ENCODE measurements around the gene GLI3.
A peak's percentile ranks its signal among the peaks of the same experiment; 100 is the strongest.

The GLI3 gene

GRCh38 chr7:42143711-42144600 lies 93.1 kb downstream of the GLI3 start:
- no peak for DNase-seq (ENCODE audit: low spot score)

- no peak for DNase-seq (ENCODE audit: low spot score)
Observed at GRCh38 chr7:42142089-42142488, 94.9 kb downstream of the GLI3 start.

DNA sequence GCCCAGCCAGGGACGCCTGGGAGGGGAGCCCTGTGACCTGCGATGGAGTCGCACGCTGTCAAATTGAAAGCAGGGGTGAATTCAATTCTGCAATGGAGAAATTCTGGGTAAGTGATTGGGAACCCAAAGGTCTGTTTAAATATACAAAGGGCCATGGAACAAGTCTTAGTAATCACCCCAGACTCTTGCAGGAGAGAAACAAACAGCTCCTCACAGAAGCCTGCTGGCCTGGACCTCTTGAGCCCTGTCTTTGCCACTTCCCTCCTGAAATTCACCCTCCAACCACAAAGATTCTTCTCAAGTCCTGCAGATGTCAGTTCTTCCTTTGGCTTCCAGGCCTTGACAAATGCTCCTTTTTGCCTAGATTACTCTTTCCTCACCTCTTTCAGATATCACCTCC lies 97.3 kb downstream of the GLI3 start:
- no peak for DNase-seq (ENCODE audit: low spot score)

DNA sequence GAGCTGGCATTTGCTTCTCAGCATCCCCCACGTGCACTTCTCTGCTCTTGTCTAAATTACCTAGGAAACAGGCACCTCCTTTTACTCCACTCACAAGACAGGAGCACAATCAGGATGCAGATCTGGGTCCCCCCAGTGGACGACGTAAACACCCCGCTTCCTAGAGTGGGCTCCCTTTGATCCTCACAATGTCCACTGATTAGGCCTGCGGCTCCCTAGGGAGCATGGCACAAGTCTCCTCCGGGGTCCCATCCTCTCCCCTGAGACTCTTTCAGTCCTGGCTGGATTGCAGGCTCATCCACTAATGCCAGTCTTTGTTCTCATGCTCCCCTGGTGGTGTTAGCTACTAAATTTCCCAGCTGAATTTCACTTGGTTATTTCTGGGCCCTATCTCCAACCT lies 98.3 kb downstream of the GLI3 start:
- no peak for DNase-seq (ENCODE audit: low spot score)

DNA sequence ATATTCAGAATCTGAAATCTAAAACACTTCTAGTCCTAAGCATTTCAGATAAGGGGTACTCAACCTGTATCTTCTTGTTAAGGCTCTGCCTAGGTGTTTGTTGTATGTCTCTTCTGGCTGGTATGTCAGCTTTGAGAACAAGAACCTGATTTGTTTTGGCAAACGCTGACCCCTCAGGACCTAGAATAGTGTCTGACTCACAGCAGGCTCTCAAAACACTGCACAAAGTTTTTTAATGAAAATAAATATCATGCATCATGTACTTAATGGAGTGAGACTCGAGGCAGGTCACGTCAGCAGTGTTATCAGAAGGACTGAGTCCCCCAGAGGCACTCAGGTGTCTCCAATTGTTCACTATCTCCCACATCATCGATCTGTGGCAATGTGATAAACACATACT lies 99.1 kb downstream of the GLI3 start:
- DNase-seq (ENCODE audit: low spot score) = no peak

DNA sequence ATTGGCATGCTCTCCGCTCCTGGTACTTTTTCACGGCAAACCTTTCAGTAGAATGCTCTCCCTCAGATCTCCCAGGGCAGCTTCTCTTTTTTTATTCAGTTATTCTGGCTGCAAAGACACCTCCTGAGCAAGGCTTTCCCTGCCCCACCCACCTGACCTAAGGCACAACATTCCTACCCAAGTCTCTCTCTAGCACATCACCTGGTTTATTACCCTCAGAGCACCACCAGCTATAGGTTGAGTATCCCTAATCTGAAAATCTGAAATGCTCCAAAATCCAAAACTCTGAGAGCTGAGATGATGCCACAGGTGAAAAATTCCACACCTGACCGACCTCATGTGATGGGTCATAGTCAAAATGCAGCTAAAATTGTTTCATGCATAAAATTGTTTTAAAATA lies 99.6 kb downstream of the GLI3 start:
- no peak for DNase-seq (ENCODE audit: low spot score)

- no peak for DNase-seq (ENCODE audit: low spot score)
Observed at GRCh38 chr7:42135728-42136127, 101.3 kb downstream of the GLI3 start.

DNA sequence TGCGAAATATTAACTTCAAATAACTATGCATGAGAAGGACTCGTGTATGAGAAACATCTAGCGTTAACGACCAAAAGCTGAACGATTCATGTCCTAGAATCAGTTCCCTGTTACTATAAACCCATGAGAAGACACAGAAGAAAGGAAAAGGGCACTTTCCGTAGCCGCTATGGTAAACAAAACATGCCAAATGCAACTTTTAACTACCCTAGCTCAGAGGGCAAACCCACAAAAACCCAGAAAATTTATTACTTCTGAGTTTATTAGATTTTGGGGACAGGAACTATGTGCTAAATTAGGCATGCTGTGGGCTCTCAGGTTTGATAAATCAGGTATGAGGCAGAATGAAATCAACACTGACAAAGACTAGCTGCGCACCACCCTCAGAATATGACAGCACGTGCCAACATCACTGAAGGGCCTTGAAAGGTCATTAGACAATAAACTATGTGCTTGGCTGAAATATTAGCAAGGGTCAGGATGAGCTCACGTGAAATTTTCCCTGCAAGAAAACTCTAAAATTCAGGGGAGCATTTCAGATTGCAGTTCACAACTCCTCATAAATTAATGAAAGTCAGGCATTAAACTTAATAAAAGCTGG lies 102.6 kb downstream of the GLI3 start:
- peak; percentile 16 for DNase-seq (ENCODE audit: low spot score)

DNA sequence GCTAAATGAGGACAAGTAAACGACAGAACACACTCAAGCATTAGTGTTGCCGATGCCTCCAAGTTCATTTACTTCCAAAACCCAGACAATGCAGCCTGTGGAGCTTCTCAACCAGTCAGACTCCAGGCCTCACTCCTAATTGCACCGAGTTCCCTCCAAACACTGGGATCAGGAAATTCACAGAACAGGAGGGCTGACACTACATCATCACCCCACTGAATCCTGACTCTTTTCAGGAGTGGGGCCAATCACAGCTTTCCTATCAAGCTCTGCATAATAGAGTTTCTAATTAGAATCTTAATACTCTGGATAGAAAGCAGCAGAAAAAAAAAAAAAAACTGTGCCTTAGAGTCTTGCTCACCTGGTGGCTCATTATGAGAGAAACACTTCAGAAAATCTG lies 103.7 kb downstream of the GLI3 start:
- DNase-seq (ENCODE audit: low spot score) = no peak

DNA sequence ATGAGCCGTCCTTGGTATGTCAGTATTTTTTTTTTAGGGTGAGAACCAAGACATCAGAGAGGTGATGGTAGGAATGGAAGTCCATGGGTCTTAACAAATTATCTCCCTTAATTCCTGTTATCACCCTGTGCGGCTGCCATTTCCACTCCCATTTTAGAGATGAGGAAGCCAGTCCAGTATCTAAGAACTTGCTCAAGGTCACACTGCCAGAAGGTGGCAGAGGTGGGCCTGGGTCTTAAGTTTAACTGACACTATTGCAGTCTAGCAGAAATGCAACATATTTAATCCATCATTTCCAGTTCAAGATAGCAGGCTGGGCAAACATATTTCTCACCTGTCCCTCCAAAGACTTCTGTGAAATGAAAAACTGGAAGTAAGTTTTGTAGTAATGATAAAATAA lies 108.3 kb downstream of the GLI3 start:
- no peak for DNase-seq (ENCODE audit: low spot score)

DNA sequence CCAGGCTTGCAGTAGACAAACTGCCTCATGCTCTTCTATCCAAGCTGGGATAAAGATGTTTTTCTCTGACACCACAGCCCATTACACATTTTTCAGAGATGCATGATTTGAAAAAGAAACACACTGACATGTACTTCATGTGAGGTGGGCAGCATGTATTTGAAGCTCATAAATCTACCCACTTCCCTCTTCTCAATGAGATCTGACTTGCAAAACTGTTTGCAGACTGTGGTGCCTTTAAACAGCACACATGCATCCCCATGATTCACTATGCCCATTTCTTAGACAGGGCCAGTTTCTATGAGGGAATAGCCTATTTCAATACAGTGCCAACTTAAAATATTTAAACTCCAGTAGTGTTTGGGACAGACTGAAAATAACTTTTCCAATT lies 109.8 kb downstream of the GLI3 start:
- no peak for DNase-seq (ENCODE audit: low spot score)

DNA sequence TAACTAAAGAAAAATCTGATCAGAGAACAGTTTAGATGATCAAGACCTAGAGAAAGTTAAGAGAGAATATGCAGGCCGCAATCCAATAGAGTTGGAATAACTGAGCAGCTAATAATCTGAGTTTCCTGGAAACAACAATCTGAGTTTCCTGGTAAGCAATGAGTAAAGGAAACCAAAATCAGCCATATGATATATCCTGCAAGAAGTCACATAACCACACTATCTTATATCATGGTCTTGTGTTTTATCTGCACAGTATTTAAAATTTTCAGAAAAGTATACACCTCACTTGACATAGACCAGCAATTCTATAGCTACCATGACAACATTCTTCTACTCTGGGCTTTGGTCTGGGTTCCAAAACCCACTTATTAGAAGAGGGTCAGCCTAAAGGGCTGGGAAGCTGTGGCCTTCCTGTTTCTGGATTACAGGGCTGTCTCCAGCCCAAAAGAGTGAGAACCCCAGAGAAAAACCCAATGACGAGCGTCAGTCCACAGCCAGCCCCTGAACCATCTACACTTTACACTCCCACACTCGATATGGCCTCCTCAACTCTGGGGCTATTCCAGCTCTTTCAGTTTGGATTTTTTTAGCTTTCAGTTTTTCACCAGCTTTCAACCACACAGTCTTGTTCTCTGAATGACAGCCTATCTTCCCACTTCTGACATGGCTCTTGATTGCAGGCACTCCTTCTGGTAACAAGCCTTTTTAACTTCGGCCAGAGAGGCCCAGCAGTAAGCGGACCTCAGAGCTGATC lies 110.4 kb downstream of the GLI3 start:
- DNase-seq (ENCODE audit: low spot score) = no peak

DNA sequence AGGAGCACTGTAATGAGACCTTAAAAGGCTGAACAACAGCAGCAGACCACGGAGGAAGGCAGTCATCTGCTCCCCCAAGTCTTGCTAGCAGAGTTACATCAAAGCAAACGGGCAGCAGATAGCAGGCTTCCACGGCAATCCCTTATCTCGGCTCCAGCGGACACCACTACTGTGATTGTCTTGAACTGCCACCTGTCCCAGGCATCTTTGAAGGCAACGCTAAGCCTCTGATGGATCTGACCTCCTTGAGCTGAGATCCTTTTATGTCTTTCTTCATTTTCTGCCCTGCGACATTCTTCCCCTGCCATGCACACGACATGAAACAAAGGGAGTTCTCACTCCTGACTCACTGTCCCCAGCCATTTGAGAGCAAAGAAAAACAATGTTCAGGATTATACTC lies 111.7 kb downstream of the GLI3 start:
- DNase-seq (ENCODE audit: low spot score) = no peak

DNA sequence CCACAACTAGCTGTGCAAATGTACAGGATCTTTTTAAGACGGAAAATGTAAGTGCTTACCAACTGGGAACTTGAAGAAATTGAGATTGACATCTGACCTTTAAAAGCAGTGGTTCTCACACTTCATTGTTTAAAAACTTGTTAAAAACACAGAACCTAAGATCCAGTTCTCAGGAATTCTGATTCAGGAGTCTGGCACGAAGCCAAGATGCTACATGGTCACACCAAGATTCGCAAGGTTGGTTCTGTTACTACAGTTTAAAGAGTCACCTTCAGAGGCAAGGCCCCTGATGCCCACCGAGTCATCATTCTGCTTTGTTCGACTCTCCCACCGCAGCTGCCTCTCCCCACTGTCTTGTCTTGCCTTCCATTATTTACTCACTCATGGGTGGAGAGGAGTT lies 113.3 kb downstream of the GLI3 start:
- DNase-seq (ENCODE audit: low spot score) = no peak

GRCh38 chr7:42120191-42120590 lies 116.8 kb downstream of the GLI3 start:
- DNase-seq (ENCODE audit: low spot score) = no peak

DNA sequence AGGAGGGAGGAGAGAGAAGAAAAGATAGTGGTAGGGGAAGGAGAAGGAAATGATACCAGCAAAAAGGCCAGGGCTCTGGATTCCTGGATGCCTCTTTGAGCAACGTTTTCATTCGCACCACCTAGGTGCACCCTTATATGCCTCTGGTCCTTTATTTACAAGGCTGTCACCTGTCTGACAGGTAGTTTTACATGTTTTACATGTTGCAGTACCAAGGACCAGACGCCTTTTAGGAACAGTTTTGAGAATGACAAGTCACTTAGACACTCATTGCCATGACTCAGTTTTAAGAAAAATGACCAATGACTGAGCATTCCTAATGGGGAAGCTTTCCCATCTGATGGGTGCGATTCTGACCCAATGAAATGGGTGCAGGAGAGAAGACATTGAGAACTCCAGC lies 119.8 kb downstream of the GLI3 start:
- no peak for DNase-seq (ENCODE audit: low spot score)

- DNase-seq (ENCODE audit: low spot score) = no peak
Observed at GRCh38 chr7:42115795-42116194, 121.2 kb downstream of the GLI3 start.

DNA sequence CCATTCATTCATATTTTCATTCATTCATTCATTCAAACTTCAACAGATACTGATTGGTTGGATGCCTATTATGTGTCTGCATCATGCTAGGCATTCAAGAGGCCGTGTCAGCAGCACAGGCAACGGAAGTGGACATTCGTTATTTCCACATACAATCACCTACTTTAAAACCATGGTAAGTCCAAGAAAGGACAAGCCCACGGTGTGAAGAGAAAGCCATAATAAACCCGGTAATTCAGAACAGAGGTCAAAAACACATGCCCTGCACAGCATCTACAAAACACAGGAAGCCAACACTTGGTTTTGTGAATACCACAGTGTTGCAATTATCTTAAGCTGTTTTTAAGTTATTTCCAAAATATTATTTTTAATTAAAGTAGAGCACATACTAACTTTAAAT lies 126.7 kb downstream of the GLI3 start:
- DNase-seq (ENCODE audit: low spot score) = no peak

DNA sequence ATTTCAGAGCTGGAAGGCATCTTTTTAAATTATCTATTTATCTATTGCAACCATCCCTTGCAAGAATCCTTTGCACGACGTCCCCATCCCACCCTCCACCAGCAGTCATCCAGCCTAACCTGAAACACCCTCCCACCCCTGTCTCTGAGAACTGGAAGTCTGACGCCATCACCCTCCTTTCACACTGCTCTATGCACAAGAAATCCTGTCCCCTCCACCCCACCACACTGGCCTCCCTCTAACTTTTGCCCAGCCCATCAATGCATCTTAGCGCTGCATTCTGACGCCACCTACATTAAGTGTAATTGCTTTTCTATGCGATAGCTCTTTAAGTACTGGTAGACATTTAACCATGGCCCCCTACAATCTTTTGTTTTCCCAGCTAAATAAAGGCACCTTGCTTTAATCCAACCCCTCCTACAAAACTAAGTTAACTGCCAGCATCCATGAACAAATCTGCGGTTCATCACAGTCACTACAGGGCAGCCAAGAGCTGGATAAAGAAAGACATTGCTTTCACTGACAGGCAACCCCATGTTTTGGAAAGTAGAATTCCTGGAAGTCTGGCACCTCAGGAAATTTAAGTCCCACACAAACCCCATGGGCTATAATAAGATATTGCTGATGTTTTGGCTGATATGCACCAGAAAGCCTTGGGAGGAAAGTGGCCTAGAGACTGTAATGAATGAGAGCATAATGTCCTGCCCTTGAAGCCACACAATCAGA lies 128.0 kb downstream of the GLI3 start:
- no peak for DNase-seq (ENCODE audit: low spot score)

GRCh38 chr7:42107484-42108240 lies 129.3 kb downstream of the GLI3 start:
- DNase-seq (ENCODE audit: low spot score) = peak; percentile 82

DNA sequence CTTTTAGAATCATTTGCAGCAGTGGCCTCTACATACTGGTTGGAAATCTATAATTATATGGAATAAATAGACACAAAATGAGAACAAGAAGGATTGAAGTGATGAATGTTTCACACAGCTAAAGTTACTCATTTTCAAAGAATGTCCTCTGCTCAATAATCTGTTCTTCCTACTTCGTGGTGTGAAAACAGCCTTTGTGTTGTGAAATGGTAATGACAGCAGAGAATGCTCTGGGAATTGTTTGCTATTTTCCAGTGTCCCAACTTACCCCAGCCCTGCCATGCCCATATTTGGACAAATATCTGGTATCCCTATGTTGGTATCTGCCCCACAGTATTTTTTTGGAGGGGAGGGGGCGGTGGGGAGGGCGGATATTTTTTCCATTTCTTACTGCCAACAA lies 130.4 kb downstream of the GLI3 start:
- DNase-seq (ENCODE audit: low spot score) = no peak

Data from LoVo (cell line).